ENCODE measurements around the gene GRXCR1. TPM values are rescaled to one million over a fixed set of nuclear protein-coding genes. Genes with fewer than 3 reads are reported as not detected.

The GRXCR1 gene
- total and polyA plus RNA-seq, 4 donors = not detected

- H3K4me1 ChIP-seq (ENCODE audit: control insufficient read depth in 4 of 4, insufficient read depth in 4 of 4, low read length in 3 of 4) = no peaks in the 10 kb centered on the region
- H3K27ac ChIP-seq (ENCODE audit: low read depth in 1 of 2, low read length in 2 of 2) = no peak overlapping the region
- H3K9me3 ChIP-seq (ENCODE audit: control insufficient read depth in 4 of 4, low read length in 3 of 4) = no peaks in the 10 kb centered on the region
- no peak for TF ChIP-seq SP1 (IDR thresholded peaks at IDR 0.05)
- no peak for TF ChIP-seq MAX (IDR thresholded peaks at IDR 0.05)
- no peak for TF ChIP-seq TAF1 (conservative IDR thresholded peaks at IDR 0.05)
- TF ChIP-seq HNF4G (IDR thresholded peaks at IDR 0.05) = no peak
- TF ChIP-seq GABPA (IDR thresholded peaks at IDR 0.05 in 1 of 2, conservative IDR thresholded peaks at IDR 0.05 in 1 of 2) = no peak
- TF ChIP-seq JUND (IDR thresholded peaks at IDR 0.05) = no peak
- no peak for TF ChIP-seq YY1 (IDR thresholded peaks at IDR 0.05)
- TF ChIP-seq RAD21 (IDR thresholded peaks at IDR 0.05) = no peak
- TF ChIP-seq RXRA (IDR thresholded peaks at IDR 0.05) = no peak
- TF ChIP-seq FOXA1 (IDR thresholded peaks at IDR 0.05) = no peak
- no peak for TF ChIP-seq NR2F2 (IDR thresholded peaks at IDR 0.05)
- TF ChIP-seq HNF4A (conservative IDR thresholded peaks at IDR 0.05) = no peak
- H3K4me3 ChIP-seq (ENCODE audit: low read depth in 1 of 3, low read length in 3 of 3) = no peak overlapping the region
- no peak overlapping the region for H3K9ac ChIP-seq (ENCODE audit: low read depth in 1 of 2, low read length in 2 of 2)
- no peak for DNase-seq (ENCODE audit: low spot score)
- peaks cover 0 to 8% (median 4%) of the 10 kb centered on the region in 4 donors for H3K27me3 ChIP-seq (ENCODE audit: control insufficient read depth in 4 of 4, insufficient read depth in 4 of 4, low read length in 3 of 4)
- no peaks in the 10 kb centered on the region for H3K36me3 ChIP-seq (ENCODE audit: control insufficient read depth in 4 of 4, insufficient read depth in 3 of 4, low read depth in 1 of 4, low read length in 3 of 4)
- 42% methylated on average over 2 of the region's 2 CpGs for WGBS
These were observed 20.7 kb upstream of the GRXCR1 start for GRCh38 chr4:42871671-42872290.

- DNase-seq (ENCODE audit: low spot score) = no peak
- H3K27ac ChIP-seq (ENCODE audit: low read depth in 1 of 2, low read length in 2 of 2) = no peak overlapping the region
- H3K36me3 ChIP-seq (ENCODE audit: control insufficient read depth in 4 of 4, insufficient read depth in 3 of 4, low read depth in 1 of 4, low read length in 3 of 4) = no peaks in the 10 kb centered on the region
- no peaks in the 10 kb centered on the region for H3K9me3 ChIP-seq (ENCODE audit: control insufficient read depth in 4 of 4, low read length in 3 of 4)
- peaks cover 0 to 13% (median 5%) of the 10 kb centered on the region in 4 donors for H3K27me3 ChIP-seq (ENCODE audit: control insufficient read depth in 4 of 4, insufficient read depth in 4 of 4, low read length in 3 of 4)
- WGBS = 59% methylated on average over 3 of the region's 3 CpGs
- no peak overlapping the region for H3K9ac ChIP-seq (ENCODE audit: low read depth in 1 of 2, low read length in 2 of 2)
- no peak overlapping the region for H3K4me3 ChIP-seq (ENCODE audit: low read depth in 1 of 3, low read length in 3 of 3)
- no peaks in the 10 kb centered on the region for H3K4me1 ChIP-seq (ENCODE audit: control insufficient read depth in 4 of 4, insufficient read depth in 4 of 4, low read length in 3 of 4)
- no peak for TF ChIP-seq SP1 (IDR thresholded peaks at IDR 0.05)
- no peak for TF ChIP-seq RXRA (IDR thresholded peaks at IDR 0.05)
These were observed 13.7 kb upstream of the GRXCR1 start for GRCh38 chr4:42878863-42879262.

GRCh38 chr4:42881253-42881652, 11.3 kb upstream of the GRXCR1 start:
- H3K4me1 ChIP-seq (ENCODE audit: control insufficient read depth in 4 of 4, insufficient read depth in 4 of 4, low read length in 3 of 4) = no peaks in the 10 kb centered on the region

More at GRCh38 chr4:42881253-42881652, 11.3 kb upstream of the GRXCR1 start:
- no peak for DNase-seq (ENCODE audit: low spot score)
- Histone ChIP-seq H3K36me3 (ENCODE audit: control insufficient read depth in 4 of 4, insufficient read depth in 3 of 4, low read depth in 1 of 4, low read length in 3 of 4) (no peaks in the 10 kb centered on the region), H3K9me3 (ENCODE audit: control insufficient read depth in 4 of 4, low read length in 3 of 4) (no peaks in the 10 kb centered on the region), H3K27me3 (ENCODE audit: control insufficient read depth in 4 of 4, insufficient read depth in 4 of 4, low read length in 3 of 4) (peaks cover 0 to 13% (median 5%) of the 10 kb centered on the region in 4 donors), H3K9ac (ENCODE audit: low read depth in 1 of 2, low read length in 2 of 2) (no peak overlapping the region), H3K27ac (ENCODE audit: low read depth in 1 of 2, low read length in 2 of 2) (no peak overlapping the region), H3K4me3 (ENCODE audit: low read depth in 1 of 3, low read length in 3 of 3) (no peak overlapping the region)
- TF ChIP-seq GABPA (IDR thresholded peaks at IDR 0.05 in 1 of 2, conservative IDR thresholded peaks at IDR 0.05 in 1 of 2) = no peak
- TF ChIP-seq MAX (IDR thresholded peaks at IDR 0.05) = no peak
- no peak for TF ChIP-seq RXRA (IDR thresholded peaks at IDR 0.05)
- no peak for TF ChIP-seq RAD21 (IDR thresholded peaks at IDR 0.05)
- TF ChIP-seq NR2F2 (IDR thresholded peaks at IDR 0.05) = no peak
- no peak for TF ChIP-seq HNF4G (IDR thresholded peaks at IDR 0.05)
- no peak for TF ChIP-seq ATF3 (IDR thresholded peaks at IDR 0.05)
- TF ChIP-seq ZBTB33 (IDR thresholded peaks at IDR 0.05) = no peak
- no peak for TF ChIP-seq REST (IDR thresholded peaks at IDR 0.05)
- 35% methylated on average over 2 of the region's 2 CpGs for WGBS

Data from liver (tissue), 9 donors.